Measurements from ENCODE around the gene DCLRE1A. TPM values are rescaled to one million over a fixed set of nuclear protein-coding genes. Genes with fewer than 3 reads are reported as not detected.
A peak's percentile ranks its signal among the peaks of the same experiment; 100 is the strongest.

DCLRE1A gene
- total and polyA plus RNA-seq, 9 of the 15 experiments (the other 6 are each of a cell fraction or from before 2014, with no cell fraction given), result 8.5 to 25.5 (median 15.5) TPM

DNA sequence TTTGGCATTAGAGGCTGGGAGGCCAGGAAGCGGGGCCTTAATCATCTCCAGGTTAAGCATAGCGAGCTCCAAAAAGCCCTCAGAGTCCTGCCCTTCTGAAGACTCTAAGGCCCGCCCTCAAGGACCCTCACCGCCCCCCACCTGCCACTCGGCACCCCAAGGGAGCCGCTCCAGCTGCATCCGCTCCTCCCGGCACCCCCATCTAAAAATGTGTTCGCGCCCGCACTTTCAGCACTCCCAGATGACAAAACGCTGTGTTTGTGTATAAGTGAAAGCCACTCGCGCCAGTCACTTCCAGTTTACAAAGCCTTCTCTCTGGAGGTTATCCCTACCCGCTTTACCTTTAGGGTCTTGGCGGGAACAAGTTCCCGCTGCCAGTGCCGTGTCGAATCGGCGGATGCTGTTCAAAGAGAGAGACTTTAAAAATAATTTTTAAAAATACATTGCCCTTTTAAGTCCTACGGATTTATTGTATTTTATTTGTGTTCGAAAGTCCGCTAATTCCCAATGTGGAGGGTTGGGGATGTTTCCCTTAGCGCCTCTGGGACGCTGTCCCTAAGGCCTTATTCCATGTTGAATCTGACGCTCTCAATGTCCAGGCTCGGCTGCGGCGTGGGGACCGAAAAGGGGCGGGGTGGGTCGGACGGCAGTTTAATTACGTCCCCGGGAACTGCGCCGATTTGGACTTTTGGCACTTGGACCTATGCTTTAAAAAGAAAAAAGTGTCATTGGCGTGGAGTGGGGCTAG is at the start of gene DCLRE1A, which contains the start of gene NHLRC2 (continued):
- TF ChIP-seq TFE3 (CRISPR knock-in tag; IDR thresholded peaks at IDR 0.05) (no peak), ARNT (IDR thresholded peaks at IDR 0.05) (no peak), CBX8 (IDR thresholded peaks at IDR 0.05; ENCODE audit: borderline replicate concordance, extremely low read depth, low read depth, low read length, poor library complexity, severe bottlenecking) (no peak), CAMTA2 (CRISPR knock-in tag; conservative IDR thresholded peaks at IDR 0.05) (no peak), NUFIP1 (IDR thresholded peaks at IDR 0.05; ENCODE audit: partially characterized antibody) (no peak), ZNF785 (CRISPR knock-in tag; IDR thresholded peaks at IDR 0.05) (no peak), NR2F6 (CRISPR knock-in tag; IDR thresholded peaks at IDR 0.05) (no peak), GABPA (tag; conservative IDR thresholded peaks at IDR 0.05; ENCODE audit: low read depth) (no peak), ZBTB7A (IDR thresholded peaks at IDR 0.05; ENCODE audit: borderline replicate concordance, control insufficient read depth, low read depth, low read length) (peak; percentile 87), NFE2 (IDR thresholded peaks at IDR 0.05; ENCODE audit: low read depth) (no peak), TFAM (CRISPR knock-in tag; conservative IDR thresholded peaks at IDR 0.05) (no peak), ETS2 (tag; IDR thresholded peaks at IDR 0.05; ENCODE audit: borderline replicate concordance, poor library complexity, severe bottlenecking) (no peak), ZNF586 (CRISPR knock-in tag; conservative IDR thresholded peaks at IDR 0.05) (no peak), COPS2 (conservative IDR thresholded peaks at IDR 0.05) (no peak), CXXC5 (CRISPR knock-in tag; IDR thresholded peaks at IDR 0.05) (peak; percentile 47; the same call in 1 of the 2 replicates), ZNF354B (CRISPR knock-in tag; IDR thresholded peaks at IDR 0.05) (no peak), PTTG1 (tag; IDR thresholded peaks at IDR 0.05; ENCODE audit: low read depth) (no peak), STAT5A (IDR thresholded peaks at IDR 0.05; ENCODE audit: borderline replicate concordance, low read length) (no peak)
- TF ChIP-seq, protein P1, sequence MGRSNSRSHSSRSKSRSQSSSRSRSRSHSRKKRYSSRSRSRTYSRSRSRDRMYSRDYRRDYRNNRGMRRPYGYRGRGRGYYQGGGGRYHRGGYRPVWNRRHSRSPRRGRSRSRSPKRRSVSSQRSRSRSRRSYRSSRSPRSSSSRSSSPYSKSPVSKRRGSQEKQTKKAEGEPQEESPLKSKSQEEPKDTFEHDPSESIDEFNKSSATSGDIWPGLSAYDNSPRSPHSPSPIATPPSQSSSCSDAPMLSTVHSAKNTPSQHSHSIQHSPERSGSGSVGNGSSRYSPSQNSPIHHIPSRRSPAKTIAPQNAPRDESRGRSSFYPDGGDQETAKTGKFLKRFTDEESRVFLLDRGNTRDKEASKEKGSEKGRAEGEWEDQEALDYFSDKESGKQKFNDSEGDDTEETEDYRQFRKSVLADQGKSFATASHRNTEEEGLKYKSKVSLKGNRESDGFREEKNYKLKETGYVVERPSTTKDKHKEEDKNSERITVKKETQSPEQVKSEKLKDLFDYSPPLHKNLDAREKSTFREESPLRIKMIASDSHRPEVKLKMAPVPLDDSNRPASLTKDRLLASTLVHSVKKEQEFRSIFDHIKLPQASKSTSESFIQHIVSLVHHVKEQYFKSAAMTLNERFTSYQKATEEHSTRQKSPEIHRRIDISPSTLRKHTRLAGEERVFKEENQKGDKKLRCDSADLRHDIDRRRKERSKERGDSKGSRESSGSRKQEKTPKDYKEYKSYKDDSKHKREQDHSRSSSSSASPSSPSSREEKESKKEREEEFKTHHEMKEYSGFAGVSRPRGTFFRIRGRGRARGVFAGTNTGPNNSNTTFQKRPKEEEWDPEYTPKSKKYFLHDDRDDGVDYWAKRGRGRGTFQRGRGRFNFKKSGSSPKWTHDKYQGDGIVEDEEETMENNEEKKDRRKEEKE (IDR thresholded peaks at IDR 0.05; ENCODE audit: borderline replicate concordance in 1 of 2, control insufficient read depth in 1 of 2, low read depth in 2 of 2, low read length in 1 of 2), result no peak
- TF ChIP-seq, protein P2, sequence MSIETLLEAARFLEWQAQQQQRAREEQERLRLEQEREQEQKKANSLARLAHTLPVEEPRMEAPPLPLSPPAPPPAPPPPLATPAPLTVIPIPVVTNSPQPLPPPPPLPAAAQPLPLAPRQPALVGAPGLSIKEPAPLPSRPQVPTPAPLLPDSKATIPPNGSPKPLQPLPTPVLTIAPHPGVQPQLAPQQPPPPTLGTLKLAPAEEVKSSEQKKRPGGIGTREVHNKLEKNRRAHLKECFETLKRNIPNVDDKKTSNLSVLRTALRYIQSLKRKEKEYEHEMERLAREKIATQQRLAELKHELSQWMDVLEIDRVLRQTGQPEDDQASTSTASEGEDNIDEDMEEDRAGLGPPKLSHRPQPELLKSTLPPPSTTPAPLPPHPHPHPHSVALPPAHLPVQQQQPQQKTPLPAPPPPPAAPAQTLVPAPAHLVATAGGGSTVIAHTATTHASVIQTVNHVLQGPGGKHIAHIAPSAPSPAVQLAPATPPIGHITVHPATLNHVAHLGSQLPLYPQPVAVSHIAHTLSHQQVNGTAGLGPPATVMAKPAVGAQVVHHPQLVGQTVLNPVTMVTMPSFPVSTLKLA (conservative IDR thresholded peaks at IDR 0.05), result peak; percentile 67 to 75; a peak in 3 of 4 replicates
